RKO (cell line): ENCODE measurements around the gene FBXL7.

Experiments used
- DNase-seq: peaks from one replicate; pipeline ENCODE4 v3.0.0-alpha.2; 2016; ENCODE audit warnings: low spot score

Gene FBXL7

GRCh38 chr5:15717001-15717400 lies 217.0 kb downstream of the FBXL7 start:
- peak; percentile 1 for DNase-seq

GRCh38 chr5:15718421-15719179 lies 218.6 kb downstream of the FBXL7 start:
- DNase-seq, result no peak

GRCh38 chr5:15719784-15720183 lies 219.8 kb downstream of the FBXL7 start:
- DNase-seq, result no peak

GRCh38 chr5:15720515-15720914 lies 220.5 kb downstream of the FBXL7 start:
- DNase-seq, result no peak

- DNase-seq, result no peak
These were observed 222.3 kb downstream of the FBXL7 start for GRCh38 chr5:15722305-15722704.

- no peak for DNase-seq
These were observed 227.4 kb downstream of the FBXL7 start for GRCh38 chr5:15727375-15727774.

- DNase-seq, result no peak
These were observed 228.8 kb downstream of the FBXL7 start for GRCh38 chr5:15728811-15729210.

- DNase-seq, result no peak
These were observed 231.7 kb downstream of the FBXL7 start for GRCh38 chr5:15731699-15732098.

- no peak for DNase-seq
These were observed 234.1 kb downstream of the FBXL7 start for GRCh38 chr5:15734058-15734457.

GRCh38 chr5:15737036-15737821 lies 237.2 kb downstream of the FBXL7 start:
- no peak for DNase-seq

- DNase-seq, result no peak
These were observed 238.1 kb downstream of the FBXL7 start for GRCh38 chr5:15737871-15738664.

- no peak for DNase-seq
These were observed 240.4 kb downstream of the FBXL7 start for GRCh38 chr5:15740383-15740782.

- no peak for DNase-seq
These were observed 241.6 kb downstream of the FBXL7 start for GRCh38 chr5:15741591-15741990.

- no peak for DNase-seq
These were observed 246.9 kb downstream of the FBXL7 start for GRCh38 chr5:15746833-15747232.

GRCh38 chr5:15748266-15748665 lies 248.3 kb downstream of the FBXL7 start:
- DNase-seq, result no peak

GRCh38 chr5:15752663-15753285 lies 252.8 kb downstream of the FBXL7 start:
- DNase-seq, result no peak

GRCh38 chr5:15753752-15754151 lies 253.8 kb downstream of the FBXL7 start:
- no peak for DNase-seq

- no peak for DNase-seq
These were observed 257.1 kb downstream of the FBXL7 start for GRCh38 chr5:15757103-15757502.

- DNase-seq, result no peak
These were observed 257.6 kb downstream of the FBXL7 start for GRCh38 chr5:15757619-15758018.

- DNase-seq, result no peak
These were observed 262.7 kb downstream of the FBXL7 start for GRCh38 chr5:15762668-15763067.

GRCh38 chr5:15763754-15764153 lies 263.8 kb downstream of the FBXL7 start:
- DNase-seq, result no peak

- no peak for DNase-seq
These were observed 269.0 kb downstream of the FBXL7 start for GRCh38 chr5:15768936-15769335.
